ENCODE data around the gene CUL3. TPM values are rescaled to one million over a fixed set of nuclear protein-coding genes. Genes with fewer than 3 reads are reported as not detected.
A peak's percentile ranks its signal among the peaks of the same experiment; 100 is the strongest.

Gene CUL3
- total RNA-seq, 1 experiment from 2014 or later = 77.2 TPM

- DNase-seq (ENCODE audit: low read depth) = peak; percentile 27
Measured at GRCh38 chr2:224432003-224432579, 153.1 kb downstream of the CUL3 start.

- DNase-seq (ENCODE audit: low read depth) = no peak
Measured at GRCh38 chr2:224429441-224429810, 155.7 kb downstream of the CUL3 start.

- no peak for DNase-seq (ENCODE audit: low read depth)
Measured at GRCh38 chr2:224428787-224429440, 156.2 kb downstream of the CUL3 start.

GRCh38 chr2:224427471-224427870 is 157.7 kb downstream of the CUL3 start:
- no peak for DNase-seq (ENCODE audit: low read depth)

- no peak for DNase-seq (ENCODE audit: low read depth)
Measured at GRCh38 chr2:224426656-224427055, 158.5 kb downstream of the CUL3 start.

GRCh38 chr2:224421065-224421464 is 164.1 kb downstream of the CUL3 start:
- DNase-seq (ENCODE audit: low read depth) = no peak

Other genes with a start within 250 kb of the CUL3 start
- not detected in 2 replicates for gene FAM124B, start 183.3 kb downstream of the CUL3 start, total RNA-seq (2014; rRNA removed; shearing (Covaris generic))
- gene CCDC195, start 131.0 kb upstream of the CUL3 start, total RNA-seq (2014; rRNA removed; shearing (Covaris generic)) = not detected in 2 replicates

All from HT1080 (cell line).